Measurements from ENCODE around the gene DDX42. TPM values are rescaled to one million over a fixed set of nuclear protein-coding genes. Genes with fewer than 3 reads are reported as not detected.

DDX42 gene
- total RNA-seq, 4 donors from 2014 or later, result 106 to 154 (median 123) TPM

DNA sequence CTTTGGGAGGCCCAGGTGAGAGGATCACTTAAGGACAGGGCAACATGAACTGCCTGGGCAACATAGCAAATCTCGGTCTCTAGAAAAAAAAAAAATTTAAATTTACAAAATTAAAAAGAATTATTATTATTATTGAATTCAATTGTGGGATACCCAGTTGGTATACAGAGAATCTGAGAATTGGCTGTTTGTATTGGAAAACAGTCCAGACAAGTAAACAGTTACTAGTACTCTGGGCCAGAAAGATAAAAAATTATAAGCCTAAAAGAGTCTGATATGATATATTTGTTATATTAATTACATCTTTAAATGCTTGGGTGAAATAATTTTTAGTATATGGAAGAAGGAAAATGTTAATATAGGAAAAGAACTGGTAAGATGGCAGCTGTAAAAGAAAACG, 15.5 kb upstream of the DDX42 start:
- no peak for DNase-seq (ENCODE audit: low spot score in 2 of 2)
- WGBS, 2 donors, result 78 to 85% methylated on average over 2 of the region's 2 CpGs
- peaks cover 0 to 97% (median 3%) of the 10 kb centered on the region in 3 donors for H3K36me3 ChIP-seq

DNA sequence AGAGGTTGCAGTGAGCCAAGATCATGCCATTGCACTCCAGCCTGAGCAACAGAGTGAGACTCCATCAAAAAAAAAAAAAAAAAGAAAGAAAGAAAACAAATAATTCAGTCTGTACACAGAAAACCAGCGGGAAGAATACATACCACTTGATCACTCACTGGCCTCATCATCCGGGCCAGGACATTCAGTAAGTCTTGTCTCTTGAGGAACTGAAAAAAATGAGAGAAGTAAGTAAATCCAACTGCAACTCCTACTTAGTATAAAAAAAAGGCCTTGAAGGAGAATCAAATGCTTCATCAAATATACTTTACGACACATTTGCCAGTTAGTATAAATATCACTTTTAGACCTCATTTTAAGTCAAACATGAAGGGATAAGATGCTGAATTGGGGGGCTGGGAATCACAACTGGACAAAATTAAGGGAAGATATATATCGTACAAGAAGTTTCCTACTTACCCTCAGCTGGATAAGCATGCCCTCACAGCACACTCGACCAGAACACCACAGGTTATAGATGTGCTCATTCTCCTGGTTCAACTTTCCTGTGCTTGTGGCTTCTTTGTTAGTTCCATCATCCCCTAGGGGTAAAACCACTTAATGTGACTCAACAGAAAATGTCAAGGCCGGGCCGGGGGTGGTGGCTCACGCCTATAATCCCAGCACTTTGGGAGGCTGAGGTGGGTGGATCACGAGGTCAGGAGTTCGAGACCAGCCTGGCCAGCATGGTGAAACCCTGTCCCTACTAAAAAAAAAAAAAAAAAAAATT, 13.0 kb upstream of the DDX42 start:
- Histone ChIP-seq H3K9me3 (no peaks in the 10 kb centered on the region), H3K4me1 (peaks cover 0 to 8% (median 0%) of the 10 kb centered on the region in 4 donors), H3K27me3 (no peaks in the 10 kb centered on the region), H3K4me3 (no peak overlapping the region), H3K36me3 (peaks cover 3 to 89% (median 5%) of the 10 kb centered on the region in 3 donors), H3K27ac (no peak overlapping the region)
- TF ChIP-seq, protein P1, sequence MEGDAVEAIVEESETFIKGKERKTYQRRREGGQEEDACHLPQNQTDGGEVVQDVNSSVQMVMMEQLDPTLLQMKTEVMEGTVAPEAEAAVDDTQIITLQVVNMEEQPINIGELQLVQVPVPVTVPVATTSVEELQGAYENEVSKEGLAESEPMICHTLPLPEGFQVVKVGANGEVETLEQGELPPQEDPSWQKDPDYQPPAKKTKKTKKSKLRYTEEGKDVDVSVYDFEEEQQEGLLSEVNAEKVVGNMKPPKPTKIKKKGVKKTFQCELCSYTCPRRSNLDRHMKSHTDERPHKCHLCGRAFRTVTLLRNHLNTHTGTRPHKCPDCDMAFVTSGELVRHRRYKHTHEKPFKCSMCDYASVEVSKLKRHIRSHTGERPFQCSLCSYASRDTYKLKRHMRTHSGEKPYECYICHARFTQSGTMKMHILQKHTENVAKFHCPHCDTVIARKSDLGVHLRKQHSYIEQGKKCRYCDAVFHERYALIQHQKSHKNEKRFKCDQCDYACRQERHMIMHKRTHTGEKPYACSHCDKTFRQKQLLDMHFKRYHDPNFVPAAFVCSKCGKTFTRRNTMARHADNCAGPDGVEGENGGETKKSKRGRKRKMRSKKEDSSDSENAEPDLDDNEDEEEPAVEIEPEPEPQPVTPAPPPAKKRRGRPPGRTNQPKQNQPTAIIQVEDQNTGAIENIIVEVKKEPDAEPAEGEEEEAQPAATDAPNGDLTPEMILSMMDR (IDR thresholded peaks at IDR 0.05), result no peak
- TF ChIP-seq POLR2A (IDR thresholded peaks at IDR 0.05) (no peak), EP300 (IDR thresholded peaks at IDR 0.05) (no peak)
- 76 to 80% methylated on average over 10 of the region's 10 CpGs for WGBS, 2 donors
- no peak for DNase-seq (ENCODE audit: low spot score in 2 of 2)

More for the DNA sequence above, 15.5 kb upstream of the DDX42 start:
- no peaks in the 10 kb centered on the region for H3K27me3 ChIP-seq
- no peaks in the 10 kb centered on the region for H3K9me3 ChIP-seq
- H3K27ac ChIP-seq, result no peak overlapping the region
- no peak overlapping the region for H3K4me3 ChIP-seq
- TF ChIP-seq POLR2A (IDR thresholded peaks at IDR 0.05) (no peak), EP300 (IDR thresholded peaks at IDR 0.05) (no peak)
- TF ChIP-seq, protein P1 (IDR thresholded peaks at IDR 0.05), result no peak
- peaks cover 0 to 8% (median 0%) of the 10 kb centered on the region in 4 donors for H3K4me1 ChIP-seq

DNA sequence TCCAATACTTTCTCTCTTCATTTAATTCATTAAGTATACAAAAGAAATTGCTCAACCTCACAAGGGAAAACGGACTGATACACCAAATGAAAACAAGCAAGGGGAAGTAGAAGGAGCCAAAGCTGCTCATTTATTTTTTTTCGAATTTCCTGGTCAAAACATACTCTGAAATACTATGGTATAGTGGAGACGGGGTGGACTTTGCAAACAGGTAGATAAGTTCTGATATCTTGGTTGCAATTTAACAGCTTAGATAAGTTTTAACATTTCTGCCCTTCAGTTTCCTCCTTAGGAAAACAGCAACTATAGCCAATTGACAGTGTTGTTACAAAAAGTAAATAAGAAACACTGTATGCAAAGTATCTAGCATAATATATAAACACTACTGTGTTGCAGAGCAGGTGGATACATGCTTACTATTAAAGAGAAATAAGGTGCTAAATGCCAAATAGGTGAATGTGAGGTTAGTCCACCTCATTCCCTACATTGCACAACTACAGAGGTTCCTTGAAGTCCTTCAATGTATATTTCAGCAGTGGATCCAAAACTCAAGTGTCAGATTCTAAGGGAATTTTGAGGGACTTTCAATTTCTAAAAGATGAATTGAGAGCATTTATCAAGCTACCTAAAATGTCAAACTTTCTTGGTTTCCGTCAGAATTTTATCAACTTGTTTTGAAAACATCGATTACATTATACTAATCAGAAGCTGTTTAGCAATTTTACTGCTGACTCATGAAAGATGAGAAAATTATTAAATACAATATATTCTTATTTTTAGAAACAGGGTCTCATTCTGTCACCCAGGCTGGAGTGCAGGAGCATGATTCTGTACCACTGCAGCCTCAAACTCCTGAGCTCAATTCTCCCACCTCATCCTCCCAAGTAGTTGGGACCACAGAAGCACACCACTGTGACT, 11.6 kb upstream of the DDX42 start:
- Histone ChIP-seq H3K36me3 (peaks cover 3 to 75% (median 5%) of the 10 kb centered on the region in 3 donors), H3K9me3 (no peaks in the 10 kb centered on the region), H3K4me1 (peaks cover 0 to 15% (median 0%) of the 10 kb centered on the region in 4 donors), H3K27me3 (no peaks in the 10 kb centered on the region), H3K27ac (no peak overlapping the region), H3K4me3 (no peak overlapping the region)
- DNase-seq (ENCODE audit: low spot score in 2 of 2), result no peak
- WGBS, 2 donors, result 72 to 80% methylated on average over 5 of the region's 5 CpGs
- TF ChIP-seq POLR2A (IDR thresholded peaks at IDR 0.05) (no peak), EP300 (IDR thresholded peaks at IDR 0.05) (no peak)
- TF ChIP-seq, protein P1 (IDR thresholded peaks at IDR 0.05), result no peak

DNA sequence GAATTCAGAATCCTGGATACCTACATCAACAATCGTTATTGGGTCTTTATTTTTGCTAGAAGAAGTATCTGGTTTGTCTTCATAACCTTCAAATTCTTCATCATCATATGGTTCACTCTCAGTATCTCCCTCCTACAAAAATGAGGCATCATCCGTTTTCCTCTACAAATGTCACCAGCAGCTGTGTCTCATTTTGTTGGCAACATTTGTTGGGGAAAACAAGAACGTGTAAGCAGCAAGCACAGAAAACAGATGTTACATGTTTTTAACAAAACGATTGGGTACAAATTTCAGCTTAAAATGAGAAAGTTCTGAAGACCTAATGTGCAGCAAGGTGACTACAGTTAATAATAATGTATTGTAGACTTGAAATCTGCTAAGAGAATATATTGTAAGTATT, 9.3 kb upstream of the DDX42 start:
- H3K27me3 ChIP-seq, result no peaks in the 10 kb centered on the region
- H3K27ac ChIP-seq, result no peak overlapping the region
- no peak overlapping the region for H3K4me3 ChIP-seq
- peaks cover 3 to 55% (median 5%) of the 10 kb centered on the region in 3 donors for H3K36me3 ChIP-seq
- no peak for DNase-seq (ENCODE audit: low spot score in 2 of 2)
- H3K4me1 ChIP-seq, result peaks cover 0 to 16% (median 0%) of the 10 kb centered on the region in 4 donors
- TF ChIP-seq EP300 (IDR thresholded peaks at IDR 0.05) (no peak), POLR2A (IDR thresholded peaks at IDR 0.05) (no peak)
- TF ChIP-seq, protein P1 (IDR thresholded peaks at IDR 0.05), result no peak
- 68 to 74% methylated on average over 4 of the region's 4 CpGs for WGBS, 2 donors
- H3K9me3 ChIP-seq, result no peaks in the 10 kb centered on the region
